KMS-11 (cell line): Measurements from ENCODE around the gene GAB2.

Experiments
- H2AFZ ChIP-seq: fragments of 200-600 bp; sonication (generic); 2 replicates; pipeline ENCODE4 v1.6.1; 2016; ENCODE audit warnings: antibody characterized with exemption, mixed run types, low read depth
- H3K27ac ChIP-seq: fragments of 200-600 bp; sonication (generic); 2 replicates; pipeline ENCODE4 v1.6.1; 2016; ENCODE audit warnings: mild to moderate bottlenecking, mixed run types
- H3K27me3 ChIP-seq: fragments of 200-600 bp; sonication (generic); 2 replicates; pipeline ENCODE4 v1.6.1; 2017; ENCODE audit warnings: mild to moderate bottlenecking, low read depth, mixed run types, moderate library complexity; ENCODE audit not compliant: insufficient read depth
- H3K36me3 ChIP-seq: fragments of 200-600 bp; sonication (generic); 2 replicates; pipeline ENCODE4 v1.6.1; 2017; ENCODE audit warnings: mild to moderate bottlenecking, mixed run types; ENCODE audit not compliant: insufficient read depth
- H3K4me1 ChIP-seq: fragments of 200-600 bp; sonication (generic); 2 replicates; pipeline ENCODE4 v1.6.1; 2016; ENCODE audit warnings: mild to moderate bottlenecking, low read depth, mixed run types; ENCODE audit not compliant: poor library complexity, severe bottlenecking
- H3K4me2 ChIP-seq: fragments of 200-600 bp; sonication (generic); 2 replicates; pipeline ENCODE4 v1.7.0; 2016; ENCODE audit warnings: mild to moderate bottlenecking, mixed run types
- H3K4me3 ChIP-seq: fragments of 200-600 bp; sonication (generic); IDR thresholded peaks from 2 replicates; pipeline ENCODE4 v1.6.1; 2017; ENCODE audit warnings: low read depth, low read length, mixed read lengths; ENCODE audit not compliant: insufficient read depth
- H3K79me2 ChIP-seq: fragments of 200-600 bp; sonication (generic); 2 replicates; pipeline ENCODE4 v1.6.1; 2016; ENCODE audit warnings: low read depth, mixed run types; ENCODE audit not compliant: insufficient read depth
- H3K9ac ChIP-seq: fragments of 200-600 bp; sonication (generic); 2 replicates; pipeline ENCODE4 v1.6.1; 2016; ENCODE audit warnings: mild to moderate bottlenecking, mixed run types
- H4K20me1 ChIP-seq: fragments of 200-600 bp; sonication (generic); 2 replicates; pipeline ENCODE4 v1.6.1; 2016; ENCODE audit warnings: mild to moderate bottlenecking, mixed run types; ENCODE audit not compliant: insufficient read depth
- TF ChIP-seq, protein P1 (sequence below): fragments of 200-600 bp; sonication (generic); conservative IDR thresholded peaks from 2 replicates; pipeline ENCODE4 v1.6.1; 2017; ENCODE audit warnings: low read depth, mild to moderate bottlenecking, antibody characterized with exemption, low read length, moderate library complexity, mixed read lengths

GAB2 gene

DNA sequence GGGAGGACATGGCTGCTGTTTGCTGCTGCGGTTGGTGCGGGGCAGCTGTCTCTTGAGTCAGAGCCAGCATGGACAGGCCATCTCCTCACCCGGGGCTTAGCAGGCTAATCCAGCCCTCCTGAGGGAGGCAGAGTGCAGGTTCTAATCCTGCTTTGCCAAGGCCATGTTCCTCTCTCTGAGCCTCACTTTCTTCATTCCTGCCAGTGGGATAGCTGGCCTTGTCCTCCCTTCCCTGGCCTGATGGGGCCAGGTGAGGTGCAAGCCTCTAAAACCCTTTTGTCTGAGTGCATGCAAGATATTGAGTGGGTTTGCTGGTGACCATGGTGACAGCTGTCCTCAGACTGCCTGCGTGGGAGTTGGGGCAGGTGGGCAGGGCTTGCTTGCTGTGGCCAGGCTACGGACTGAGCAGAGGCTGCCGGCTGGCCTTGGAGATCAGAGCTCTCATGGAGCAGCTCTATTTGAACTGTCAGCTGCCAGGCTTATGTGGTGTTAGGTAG is 225.3 kb downstream of the GAB2 start:
- Histone ChIP-seq H3K27me3 (no peaks in the 10 kb centered on the region), H4K20me1 (no peaks in the 10 kb centered on the region), H3K36me3 (no peaks in the 10 kb centered on the region), H3K4me2 (no peak overlapping the region), H3K79me2 (no peaks in the 10 kb centered on the region), H3K9ac (no peak overlapping the region), H2AFZ (no peak overlapping the region), H3K27ac (no peak overlapping the region), H3K4me1 (peaks cover 19% of the 10 kb centered on the region), H3K4me3 (no peak overlapping the region)
- TF ChIP-seq, protein P1, sequence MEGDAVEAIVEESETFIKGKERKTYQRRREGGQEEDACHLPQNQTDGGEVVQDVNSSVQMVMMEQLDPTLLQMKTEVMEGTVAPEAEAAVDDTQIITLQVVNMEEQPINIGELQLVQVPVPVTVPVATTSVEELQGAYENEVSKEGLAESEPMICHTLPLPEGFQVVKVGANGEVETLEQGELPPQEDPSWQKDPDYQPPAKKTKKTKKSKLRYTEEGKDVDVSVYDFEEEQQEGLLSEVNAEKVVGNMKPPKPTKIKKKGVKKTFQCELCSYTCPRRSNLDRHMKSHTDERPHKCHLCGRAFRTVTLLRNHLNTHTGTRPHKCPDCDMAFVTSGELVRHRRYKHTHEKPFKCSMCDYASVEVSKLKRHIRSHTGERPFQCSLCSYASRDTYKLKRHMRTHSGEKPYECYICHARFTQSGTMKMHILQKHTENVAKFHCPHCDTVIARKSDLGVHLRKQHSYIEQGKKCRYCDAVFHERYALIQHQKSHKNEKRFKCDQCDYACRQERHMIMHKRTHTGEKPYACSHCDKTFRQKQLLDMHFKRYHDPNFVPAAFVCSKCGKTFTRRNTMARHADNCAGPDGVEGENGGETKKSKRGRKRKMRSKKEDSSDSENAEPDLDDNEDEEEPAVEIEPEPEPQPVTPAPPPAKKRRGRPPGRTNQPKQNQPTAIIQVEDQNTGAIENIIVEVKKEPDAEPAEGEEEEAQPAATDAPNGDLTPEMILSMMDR: no peak

DNA sequence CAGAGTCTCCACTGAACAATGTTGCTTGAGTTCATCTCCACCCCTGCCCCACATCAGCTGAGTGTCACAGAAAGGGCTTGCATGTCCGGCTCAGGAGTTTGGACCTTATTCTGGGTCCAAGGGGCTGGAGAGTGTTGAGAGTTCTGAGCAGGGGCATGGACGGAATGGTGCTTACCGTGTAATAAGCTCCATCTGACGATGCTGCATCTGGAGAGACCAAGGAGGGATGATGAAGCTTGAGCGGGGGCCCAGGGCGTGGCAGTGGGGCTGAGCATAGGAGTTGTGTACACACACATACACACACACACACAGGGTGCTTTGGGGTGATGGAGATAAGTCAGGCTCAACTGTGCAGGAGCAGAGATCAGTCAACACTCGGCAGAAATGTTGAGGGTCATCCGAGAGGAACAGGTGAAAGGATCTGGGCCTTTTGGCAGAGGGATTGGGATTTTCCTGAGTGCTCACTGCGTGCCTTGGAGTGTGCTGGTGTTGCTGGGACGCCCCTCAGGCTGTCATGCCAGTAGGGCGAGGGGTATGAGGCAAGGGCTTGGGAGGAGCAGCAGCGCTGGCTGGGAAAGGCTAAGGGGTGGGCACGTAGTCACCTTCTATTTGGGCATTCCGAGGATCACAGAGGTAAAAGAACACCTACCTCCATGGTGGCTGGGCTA is 226.6 kb downstream of the GAB2 start:
- Histone ChIP-seq H3K9ac (no peak overlapping the region), H3K27me3 (no peaks in the 10 kb centered on the region), H3K79me2 (no peaks in the 10 kb centered on the region), H3K4me3 (no peak overlapping the region), H2AFZ (no peak overlapping the region), H3K4me1 (peaks cover 19% of the 10 kb centered on the region), H3K4me2 (no peak overlapping the region), H3K27ac (no peak overlapping the region), H4K20me1 (no peaks in the 10 kb centered on the region), H3K36me3 (no peaks in the 10 kb centered on the region)
- TF ChIP-seq, protein P1: no peak

DNA sequence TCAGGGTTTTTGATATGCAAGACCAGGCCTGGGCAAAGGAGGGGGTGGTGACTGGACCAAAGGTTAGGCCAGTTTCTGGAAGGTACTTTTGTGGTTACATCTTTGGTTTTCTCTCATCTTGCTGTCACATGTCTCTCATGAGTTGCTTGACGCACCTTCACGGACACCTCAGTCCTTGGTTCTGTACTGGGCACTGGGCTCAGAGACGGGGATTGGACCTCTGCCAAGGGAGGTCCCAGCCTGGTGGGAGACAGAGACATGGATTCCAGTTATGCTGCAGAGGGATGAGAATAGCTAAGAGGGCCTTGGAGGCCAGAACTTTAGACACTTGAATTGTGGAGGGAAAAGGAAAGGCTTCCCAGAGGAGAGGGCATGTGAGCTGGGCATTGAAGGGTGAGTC is 227.2 kb downstream of the GAB2 start:
- no peaks in the 10 kb centered on the region for H4K20me1 ChIP-seq
- TF ChIP-seq, protein P1: no peak
- H3K4me1 ChIP-seq: peaks cover 19% of the 10 kb centered on the region
- no peak overlapping the region for H3K9ac ChIP-seq
- H3K79me2 ChIP-seq: no peaks in the 10 kb centered on the region
- H2AFZ ChIP-seq: no peak overlapping the region
- H3K27me3 ChIP-seq: no peaks in the 10 kb centered on the region
- peak overlapping the region; percentile 83; the same call in 1 of the 2 replicates for H3K4me2 ChIP-seq
- no peak overlapping the region for H3K4me3 ChIP-seq
- H3K36me3 ChIP-seq: no peaks in the 10 kb centered on the region
- no peak overlapping the region for H3K27ac ChIP-seq

DNA sequence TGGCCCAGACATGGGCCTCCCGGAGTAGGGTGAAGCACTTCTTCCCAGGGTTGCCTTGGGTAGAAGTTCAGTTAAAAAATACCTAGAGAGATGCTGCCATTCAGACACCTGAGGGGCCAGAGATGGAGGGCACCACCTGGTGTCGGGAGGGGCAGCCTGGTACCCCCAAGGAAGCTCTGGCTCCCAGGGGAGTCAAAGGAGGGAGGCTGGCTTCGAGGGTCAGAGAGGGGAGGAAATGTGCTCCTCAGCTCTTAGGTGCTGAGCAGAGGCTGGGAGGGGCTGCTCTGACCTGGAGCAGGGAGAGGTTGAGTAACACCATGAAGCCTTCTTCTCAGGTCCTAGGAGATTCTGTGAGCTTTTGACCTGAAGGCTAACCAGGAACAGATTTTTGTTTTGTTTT is 227.8 kb downstream of the GAB2 start:
- Histone ChIP-seq H4K20me1 (no peaks in the 10 kb centered on the region), H3K27me3 (no peaks in the 10 kb centered on the region), H3K4me2 (peak overlapping the region; percentile 83; the same call in 1 of the 2 replicates), H3K27ac (no peak overlapping the region), H3K9ac (no peak overlapping the region), H3K36me3 (no peaks in the 10 kb centered on the region), H3K4me3 (no peak overlapping the region), H3K79me2 (no peaks in the 10 kb centered on the region), H3K4me1 (peaks cover 19% of the 10 kb centered on the region), H2AFZ (no peak overlapping the region)
- TF ChIP-seq, protein P1: no peak
